Prostate gland (tissue), 2 donors: ENCODE data around the gene DBH. TPM values are rescaled to one million over a fixed set of nuclear protein-coding genes. Genes with fewer than 3 reads are reported as not detected.

Experiments used
- DNase-seq: peaks from one replicate; pipeline ENCODE4 v3.0.0-alpha.2; 2019; ENCODE audit warnings: low spot score
- H3K27ac ChIP-seq, 2 donors: fragments of 200-600 bp; sonication (generic); 2 replicates each; pipeline ENCODE4 v1.5.1; 2017 to 2019
- H3K27me3 ChIP-seq: fragments of 200-600 bp; sonication (generic); replicated peaks from 2 replicates; pipeline ENCODE4 v1.5.1; 2019; ENCODE audit not compliant: insufficient read depth
- H3K36me3 ChIP-seq, 2 donors: fragments of 200-600 bp; sonication (generic); 1 replicate in 1 of 2; 2 replicates in 1 of 2; pipeline versions ENCODE4 v1.5.1 to v1.8.1; 2017 to 2019
- H3K4me1 ChIP-seq: fragments of 200-600 bp; sonication (generic); replicated peaks from 2 replicates; pipeline ENCODE4 v1.5.1; 2019
- H3K4me3 ChIP-seq, 2 donors: fragments of 200-600 bp; sonication (generic); 2 replicates each; pipeline ENCODE4 v1.5.1; 2017 to 2019
- H3K9me3 ChIP-seq: fragments of 200-600 bp; sonication (generic); 2 replicates; pipeline ENCODE4 v1.5.1; 2017
- POLR2A ChIP-seq: fragments of 450-650 bp; IDR thresholded peaks from one replicate; pipeline ENCODE4 v1.6.1; 2016; ENCODE audit warnings: antibody characterized with exemption, mild to moderate bottlenecking
- POLR2AphosphoS5 ChIP-seq: sonication (generic); formaldehyde crosslinking; IDR thresholded peaks from one replicate; pipeline ENCODE4 v1.6.1; 2017; ENCODE audit warnings: antibody characterized with exemption
- WGBS: methylation state at CpG from one replicate; pipeline ENCODE4 v1.1.5; 2018; 5-methylcytosine and 5-hydroxymethylcytosine counted together
- intact Hi-C: fragments of 100-400 bp; cut with DNase I; formaldehyde crosslinking; loops from one replicate; pipeline ENCODE4 v1.14.2; 2022
- total RNA-seq, 2 donors: library from RNA; depleted of rRNA; stranded (reverse); fragments of >200 nt; gene quantifications; one replicate each; pipeline ENCODE4 v1.1.0, GENCODE V29; 2016
- TF ChIP-seq, protein P1 (sequence below), 4 experiments: fragments of 200-600 bp in 2 of 4; fragments of 450-650 bp in 2 of 4; sonication (generic) in 2 of 4; IDR thresholded peaks; 1 replicate in 3 of 4; 2 replicates in 1 of 4; pipeline ENCODE4 v1.5.1; 2016 to 2019; ENCODE audit warnings: antibody characterized with exemption in 4 of 4, mild to moderate bottlenecking in 2 of 4, moderate library complexity in 2 of 4

The DBH gene
- total RNA-seq, 2 donors from 2014 or later, result not detected

DNA sequence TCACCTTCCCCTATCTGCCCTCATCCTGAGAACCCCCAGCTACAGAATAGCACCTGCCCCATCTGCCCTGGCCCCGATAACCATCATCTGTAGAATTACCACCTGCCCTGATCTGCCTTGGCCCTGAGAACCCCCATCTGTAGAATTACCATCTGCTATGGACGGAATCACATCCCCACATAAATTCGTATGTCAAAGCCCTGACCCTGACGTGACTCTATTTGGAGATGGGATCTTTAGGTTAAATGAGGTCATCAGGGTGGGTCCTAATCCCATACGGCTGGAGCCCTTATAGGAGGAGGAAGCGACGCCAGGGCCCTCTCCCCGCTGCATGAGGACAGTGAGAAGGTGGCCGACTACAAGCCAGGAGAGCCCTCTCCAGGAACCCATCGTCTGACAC lies 69.4 kb downstream of the DBH start:
- no peaks in the 10 kb centered on the region for H3K9me3 ChIP-seq
- no peak overlapping the region for H3K4me3 ChIP-seq
- no peaks in the 10 kb centered on the region for H3K36me3 ChIP-seq
- no peak overlapping the region for H3K27ac ChIP-seq
- intact Hi-C loops, result no loop called here
- H3K27me3 ChIP-seq, result no peaks in the 10 kb centered on the region
- no peaks in the 10 kb centered on the region for H3K4me1 ChIP-seq
- TF ChIP-seq, protein P1, sequence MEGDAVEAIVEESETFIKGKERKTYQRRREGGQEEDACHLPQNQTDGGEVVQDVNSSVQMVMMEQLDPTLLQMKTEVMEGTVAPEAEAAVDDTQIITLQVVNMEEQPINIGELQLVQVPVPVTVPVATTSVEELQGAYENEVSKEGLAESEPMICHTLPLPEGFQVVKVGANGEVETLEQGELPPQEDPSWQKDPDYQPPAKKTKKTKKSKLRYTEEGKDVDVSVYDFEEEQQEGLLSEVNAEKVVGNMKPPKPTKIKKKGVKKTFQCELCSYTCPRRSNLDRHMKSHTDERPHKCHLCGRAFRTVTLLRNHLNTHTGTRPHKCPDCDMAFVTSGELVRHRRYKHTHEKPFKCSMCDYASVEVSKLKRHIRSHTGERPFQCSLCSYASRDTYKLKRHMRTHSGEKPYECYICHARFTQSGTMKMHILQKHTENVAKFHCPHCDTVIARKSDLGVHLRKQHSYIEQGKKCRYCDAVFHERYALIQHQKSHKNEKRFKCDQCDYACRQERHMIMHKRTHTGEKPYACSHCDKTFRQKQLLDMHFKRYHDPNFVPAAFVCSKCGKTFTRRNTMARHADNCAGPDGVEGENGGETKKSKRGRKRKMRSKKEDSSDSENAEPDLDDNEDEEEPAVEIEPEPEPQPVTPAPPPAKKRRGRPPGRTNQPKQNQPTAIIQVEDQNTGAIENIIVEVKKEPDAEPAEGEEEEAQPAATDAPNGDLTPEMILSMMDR (IDR thresholded peaks at IDR 0.05), result no peak
- no peak for TF ChIP-seq POLR2AphosphoS5
- no peak for TF ChIP-seq POLR2A
- WGBS, result 96% methylated on average over 10 of the region's 10 CpGs
- no peak for DNase-seq

- no peak overlapping the region for H3K27ac ChIP-seq
- H3K27me3 ChIP-seq, result no peaks in the 10 kb centered on the region
- H3K4me1 ChIP-seq, result no peaks in the 10 kb centered on the region
- TF ChIP-seq POLR2AphosphoS5 (no peak), POLR2A (no peak)
- TF ChIP-seq, protein P1 (IDR thresholded peaks at IDR 0.05), result no peak
- no peaks in the 10 kb centered on the region for H3K36me3 ChIP-seq
- H3K4me3 ChIP-seq, result no peak overlapping the region
- no peak for DNase-seq
- intact Hi-C loops, result no loop called here
- WGBS, result 63% methylated on average over 12 of the region's 12 CpGs
- H3K9me3 ChIP-seq, result no peaks in the 10 kb centered on the region
Observed at GRCh38 chr9:133706307-133707050, 70.3 kb downstream of the DBH start.

- H3K27me3 ChIP-seq, result no peaks in the 10 kb centered on the region
- H3K9me3 ChIP-seq, result no peaks in the 10 kb centered on the region
- no peak for TF ChIP-seq POLR2AphosphoS5
- intact Hi-C loops, result no loop called here
- no peaks in the 10 kb centered on the region for H3K36me3 ChIP-seq
- 79% methylated on average over 16 of the region's 17 CpGs for WGBS
- no peak for DNase-seq
- H3K27ac ChIP-seq, result no peak overlapping the region
- H3K4me1 ChIP-seq, result no peaks in the 10 kb centered on the region
- H3K4me3 ChIP-seq, result no peak overlapping the region
Observed at GRCh38 chr9:133707065-133707762, 71.1 kb downstream of the DBH start.

- Histone ChIP-seq H3K36me3 (no peaks in the 10 kb centered on the region), H3K27me3 (no peaks in the 10 kb centered on the region), H3K4me3 (no peak overlapping the region), H3K4me1 (no peaks in the 10 kb centered on the region), H3K27ac (no peak overlapping the region), H3K9me3 (no peaks in the 10 kb centered on the region)
- TF ChIP-seq, protein P1 (IDR thresholded peaks at IDR 0.05), result no peak
- TF ChIP-seq POLR2A (no peak), POLR2AphosphoS5 (no peak)
- intact Hi-C loops, result no loop called here
- 87% methylated on average over 15 of the region's 15 CpGs for WGBS
- no peak for DNase-seq
Observed at GRCh38 chr9:133707763-133708245, 71.6 kb downstream of the DBH start.

DNA sequence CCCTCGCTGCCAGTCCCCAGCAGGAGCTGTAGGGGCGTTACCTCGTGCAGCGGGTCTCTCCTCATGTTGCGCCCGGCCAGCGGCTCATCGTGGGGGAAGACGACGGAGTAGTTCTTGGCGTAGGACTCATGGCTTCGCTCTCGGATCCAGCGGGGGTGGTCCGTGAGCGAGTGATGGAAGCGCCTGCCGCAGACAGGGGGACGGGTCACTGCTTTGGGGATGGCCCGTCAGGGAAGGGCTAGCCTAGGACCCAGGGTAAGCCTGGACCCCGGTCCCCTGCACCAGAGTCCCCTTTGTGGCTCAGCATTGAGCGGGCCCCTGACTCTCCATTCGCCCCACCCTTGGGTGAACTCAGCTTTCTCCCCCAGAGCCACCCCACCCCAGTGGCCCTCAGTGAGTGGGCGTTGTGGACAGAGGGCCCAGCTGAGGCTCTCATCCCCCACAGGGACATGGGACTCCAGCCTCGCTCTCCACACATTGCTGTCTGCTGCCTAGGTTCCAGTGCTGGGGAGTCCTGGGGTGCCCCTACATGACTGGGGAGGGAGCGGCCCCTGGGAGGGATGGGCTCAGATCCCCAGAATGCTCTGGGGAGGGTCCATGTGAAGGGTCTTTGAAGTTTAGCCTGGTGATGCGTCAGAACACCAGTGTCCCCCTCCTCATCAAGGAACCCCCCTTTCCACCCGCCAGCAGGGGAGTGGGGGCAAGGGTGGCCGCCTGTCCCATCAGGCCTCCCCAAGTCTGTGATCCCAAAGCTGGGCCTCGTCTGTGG lies 72.3 kb downstream of the DBH start:
- Histone ChIP-seq H3K4me3 (no peak overlapping the region), H3K27ac (no peak overlapping the region), H3K9me3 (no peaks in the 10 kb centered on the region), H3K36me3 (no peaks in the 10 kb centered on the region), H3K27me3 (no peaks in the 10 kb centered on the region), H3K4me1 (no peaks in the 10 kb centered on the region)
- 91% methylated on average over 30 of the region's 30 CpGs for WGBS
- DNase-seq, result no peak
- no peak for TF ChIP-seq POLR2A
- TF ChIP-seq, protein P1 (IDR thresholded peaks at IDR 0.05), result no peak
- no peak for TF ChIP-seq POLR2AphosphoS5
- intact Hi-C loops, result no loop called here
